ENCODE measurements around the gene STAU1. TPM values are rescaled to one million over a fixed set of nuclear protein-coding genes. Genes with fewer than 3 reads are reported as not detected.

STAU1 gene
- total and polyA plus RNA-seq, 2 of the 13 experiments (the other 11 are each of a cell fraction or from before 2014, with no cell fraction given) = 119 to 133 TPM

DNA sequence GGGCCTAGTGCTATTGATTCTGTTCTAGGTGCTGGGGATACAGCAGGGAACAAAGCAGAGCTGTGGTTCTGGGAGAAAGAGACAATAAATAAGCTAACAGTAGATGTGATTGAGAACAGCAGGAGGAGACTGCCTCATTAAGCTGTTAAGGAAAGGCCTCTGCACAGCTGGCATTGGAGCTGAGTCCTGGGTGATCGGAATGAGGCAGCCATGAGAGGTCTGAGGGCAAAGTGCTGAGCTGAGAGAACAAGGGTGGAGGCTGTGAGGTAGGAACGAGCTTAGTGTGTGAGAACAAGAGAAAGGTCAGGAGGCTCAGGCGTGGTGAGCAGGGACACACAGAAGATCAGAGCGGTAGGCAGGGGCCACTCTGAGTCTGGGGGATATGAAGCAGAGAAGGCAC is 49.4 kb upstream of the STAU1 start:
- H3K9ac ChIP-seq (ENCODE audit: insufficient read depth, low read depth, low read length) = no peak overlapping the region
- intact Hi-C loops (cut with micrococcal nuclease; ENCODE audit: unreplicated experiment) (no loop called here), in situ Hi-C loops (cut with HindIII; ENCODE audit: extremely low pct_ligation_motif_present, low pct_unique_long_range_greater_than_20kb) (no loop called here)
- H3K27ac ChIP-seq (ENCODE audit: extremely low read length, insufficient read depth, low read length) = no peak overlapping the region
- no peaks in the 10 kb centered on the region for H4K20me1 ChIP-seq (ENCODE audit: insufficient read depth, low read length)
- CTCF ChIA-PET (ENCODE audit: low intra/inter-chr PET ratio, low total read pairs) = no interaction called here
- FAIRE-seq = no peak
- ATAC-seq = no peak
- no peaks in the 10 kb centered on the region for H3K27me3 ChIP-seq (ENCODE audit: control insufficient read depth in 1 of 2, insufficient read depth in 2 of 2, low read length in 2 of 2)
- no peak overlapping the region for H3K4me3 ChIP-seq (replicated peaks in 1 of 3; ENCODE audit: insufficient read depth in 1 of 3, low read depth in 2 of 3, low read length in 3 of 3)
- TF ChIP-seq ZNF567 (CRISPR knock-in tag; IDR thresholded peaks at IDR 0.05; ENCODE audit: borderline replicate concordance) (no peak), TARDBP (CRISPR knock-in tag; IDR thresholded peaks at IDR 0.05) (no peak), MIER2 (CRISPR knock-in tag; IDR thresholded peaks at IDR 0.05) (no peak), HMGXB3 (CRISPR knock-in tag; IDR thresholded peaks at IDR 0.05; ENCODE audit: borderline replicate concordance) (no peak), FOXK2 (IDR thresholded peaks at IDR 0.05) (no peak), ZNF280D (CRISPR knock-in tag; IDR thresholded peaks at IDR 0.05) (no peak), ZNF12 (CRISPR knock-in tag; IDR thresholded peaks at IDR 0.05) (no peak), NFAT5 (CRISPR knock-in tag; IDR thresholded peaks at IDR 0.05) (no peak), MTA1 (CRISPR knock-in tag; IDR thresholded peaks at IDR 0.05; ENCODE audit: borderline replicate concordance) (no peak)
- no peak overlapping the region for H3K4me2 ChIP-seq (ENCODE audit: low read depth, low read length)
- H3K4me1 ChIP-seq (ENCODE audit: insufficient read depth, low read length) = no peaks in the 10 kb centered on the region
- no peak for DNase-seq (ENCODE audit: low spot score)
- H3K36me3 ChIP-seq (replicated peaks in 1 of 2; ENCODE audit: control insufficient read depth in 1 of 2, insufficient read depth in 2 of 2, low read length in 2 of 2) = peaks cover 54 to 84% of the 10 kb centered on the region in 2 experiments
- no peak overlapping the region for H2AFZ ChIP-seq (ENCODE audit: low read length)
- WGBS (ENCODE audit: low lambda C conversion rate) = 91% methylated on average over 4 of the region's 4 CpGs
- H3K79me2 ChIP-seq (ENCODE audit: insufficient read depth, low read length) = no peaks in the 10 kb centered on the region
- no peaks in the 10 kb centered on the region for H3K9me3 ChIP-seq (ENCODE audit: low read length)
- POLR2A ChIA-PET = interaction anchor here (2.3 kb wide), 2 partner anchors 9 to 18 kb away, joined by 11 read pairs; partner anchors contain the start of gene DDX27
- no TSS peak for BruUV-seq (replicated peaks)
